HG02759 (cell line): Measurements from ENCODE around the gene AFG3L2.

Experiments used
- ATAC-seq: cut with Tn5 transposase; IDR thresholded peaks from one replicate; pipeline ENCODE4 v1.9.1; 2021; ENCODE audit warnings: mild to moderate bottlenecking, moderate library complexity; ENCODE audit not compliant: unreplicated experiment

Gene AFG3L2

GRCh38 chr18:12327510-12328178 lies 49.4 kb downstream of the AFG3L2 start:
- peak; percentile 81 for ATAC-seq

GRCh38 chr18:12326711-12327460 lies 50.1 kb downstream of the AFG3L2 start:
- ATAC-seq, result no peak

- no peak for ATAC-seq
These were observed 51.2 kb downstream of the AFG3L2 start for GRCh38 chr18:12325726-12326245.

- ATAC-seq, result no peak
These were observed 51.9 kb downstream of the AFG3L2 start for GRCh38 chr18:12324991-12325725.

GRCh38 chr18:12321333-12321732 lies 55.7 kb downstream of the AFG3L2 start:
- ATAC-seq, result peak; percentile 81

- ATAC-seq, result no peak
These were observed 58.2 kb downstream of the AFG3L2 start for GRCh38 chr18:12318857-12319256.

GRCh38 chr18:12318334-12318697 lies 58.7 kb downstream of the AFG3L2 start:
- no peak for ATAC-seq

GRCh38 chr18:12317664-12318333 lies 59.2 kb downstream of the AFG3L2 start:
- no peak for ATAC-seq

- no peak for ATAC-seq
These were observed 61.1 kb downstream of the AFG3L2 start for GRCh38 chr18:12315911-12316310.

- no peak for ATAC-seq
These were observed 61.5 kb downstream of the AFG3L2 start for GRCh38 chr18:12315490-12315889.

- ATAC-seq, result no peak
These were observed 62.3 kb downstream of the AFG3L2 start for GRCh38 chr18:12314591-12315305.

- no peak for ATAC-seq
These were observed 63.3 kb downstream of the AFG3L2 start for GRCh38 chr18:12313530-12314245.

- no peak for ATAC-seq
These were observed 64.1 kb downstream of the AFG3L2 start for GRCh38 chr18:12312976-12313375.

- ATAC-seq, result no peak
These were observed 66.3 kb downstream of the AFG3L2 start for GRCh38 chr18:12310762-12311161.

GRCh38 chr18:12309683-12310198 lies 67.3 kb downstream of the AFG3L2 start:
- no peak for ATAC-seq

- peak; percentile 58 for ATAC-seq
These were observed 68.5 kb downstream of the AFG3L2 start for GRCh38 chr18:12308386-12309100.

GRCh38 chr18:12307701-12308385 lies 69.2 kb downstream of the AFG3L2 start, which contains the start of gene TUBB6:
Gene TUBB6 (plus strand): TSS chr18:12308241. CDS start chr18:12308293, 52 bp downstream.
- peak; percentile 76 for ATAC-seq
